GM23338 (cell line): Measurements from ENCODE around the gene SH3BP2. TPM values are rescaled to one million over a fixed set of nuclear protein-coding genes. Genes with fewer than 3 reads are reported as not detected.

Source experiments
- EZH2 ChIP-seq: fragments of 200-600 bp; sonication (generic); IDR thresholded peaks from one replicate; pipeline ENCODE4 v1.8.0; 2017; ENCODE audit warnings: antibody characterized with exemption, mild to moderate bottlenecking, low read depth; ENCODE audit not compliant: unreplicated experiment
- EZH2phosphoT487 ChIP-seq: fragments of 200-600 bp; sonication (generic); IDR thresholded peaks from one replicate; pipeline ENCODE4 v1.8.1; 2018; ENCODE audit warnings: antibody characterized with exemption; ENCODE audit not compliant: unreplicated experiment
- POLR2AphosphoS5 ChIP-seq: IDR thresholded peaks from 2 replicates; pipeline ENCODE4 v1.6.1; 2016; ENCODE audit warnings: antibody characterized with exemption, low read depth
- STAT1 ChIP-seq: IDR thresholded peaks from one replicate; pipeline ENCODE4 v1.6.1; 2016; ENCODE audit warnings: antibody characterized with exemption; ENCODE audit not compliant: unreplicated experiment
- ZNF331 ChIP-seq: fragments of 250-450 bp; sonication (Bioruptor Pico); IDR thresholded peaks from 2 replicates; pipeline ENCODE4 v1.5.0; 2020; ENCODE audit warnings: low read depth, mild to moderate bottlenecking, moderate library complexity
- polyA plus RNA-seq: library from polyadenylated mRNA; unstranded; fragments of >200 nt; fragmentation: Nextera tagmentation; extraction: Ambion mirVana; gene quantifications from 2 replicates; pipeline ENCODE4 v1.2.1, GENCODE V29; 2016
- total RNA-seq: library from RNA; depleted of rRNA; stranded (reverse); fragments of >200 nt; shearing (Covaris generic); gene quantifications from 2 replicates; pipeline ENCODE4 v1.2.3, GENCODE V29; 2014
- TF ChIP-seq, protein P1 (sequence below): fragments of 250-450 bp; sonication (Bioruptor Pico); IDR thresholded peaks from 2 replicates; pipeline ENCODE4 v1.5.0; 2020; ENCODE audit warnings: mild to moderate bottlenecking, moderate library complexity
- TF ChIP-seq, protein P2 (sequence below): IDR thresholded peaks from one replicate; pipeline ENCODE4 v1.6.1; 2018; ENCODE audit warnings: antibody characterized with exemption; ENCODE audit not compliant: unreplicated experiment
- TF ChIP-seq, protein P3 (sequence below), 2 experiments: fragments of 200-600 bp in 1 of 2; sonication (generic) in 1 of 2; conservative IDR thresholded peaks; 2 replicates each; pipeline versions ENCODE4 v1.5.1 to v1.6.1; 2016 to 2017; ENCODE audit warnings: antibody characterized with exemption in 2 of 2, low read depth in 2 of 2, mild to moderate bottlenecking in 2 of 2, moderate library complexity in 1 of 2
- TF ChIP-seq, protein P4 (sequence below): IDR thresholded peaks from 2 replicates; pipeline ENCODE4 v1.6.1; 2016; ENCODE audit warnings: antibody characterized with exemption

The SH3BP2 gene
- total and polyA plus RNA-seq, 2 experiments from 2014 or later = 15.2 to 43.9 TPM

DNA sequence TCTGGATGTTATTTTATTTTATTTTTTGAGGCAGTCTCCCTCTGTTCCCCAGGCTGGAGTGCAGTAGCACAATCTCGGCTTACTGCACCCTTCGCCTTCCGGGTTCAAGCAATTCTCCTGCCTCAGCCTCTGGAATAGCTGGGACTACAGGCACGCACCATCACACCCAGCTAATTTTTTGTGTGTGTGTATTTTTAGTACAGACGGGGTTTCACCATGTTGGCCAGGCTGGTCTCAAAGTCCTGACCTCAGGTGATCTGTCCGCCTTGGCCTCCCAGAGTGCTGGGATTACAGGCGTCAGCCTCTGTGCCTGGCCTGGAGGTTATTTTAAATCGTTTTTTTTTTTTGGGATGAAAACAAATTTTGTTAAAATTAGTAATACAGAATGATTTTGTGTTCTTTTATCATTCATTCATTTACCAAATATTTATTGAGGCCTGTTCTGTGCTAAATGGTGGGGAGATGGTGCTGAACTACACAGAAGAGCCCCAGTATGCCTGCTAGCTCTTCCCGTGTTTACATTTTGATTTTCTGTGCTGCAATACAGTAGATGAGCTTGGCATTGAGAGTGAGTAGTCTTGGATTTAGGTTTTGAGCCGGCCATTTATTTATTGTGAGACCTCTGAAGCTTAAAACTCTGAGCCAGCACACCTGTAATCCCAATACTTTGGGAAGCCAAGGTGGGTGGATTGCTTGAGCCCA, 73.4 kb downstream of the SH3BP2 start (continued):
- TF ChIP-seq, protein P1, sequence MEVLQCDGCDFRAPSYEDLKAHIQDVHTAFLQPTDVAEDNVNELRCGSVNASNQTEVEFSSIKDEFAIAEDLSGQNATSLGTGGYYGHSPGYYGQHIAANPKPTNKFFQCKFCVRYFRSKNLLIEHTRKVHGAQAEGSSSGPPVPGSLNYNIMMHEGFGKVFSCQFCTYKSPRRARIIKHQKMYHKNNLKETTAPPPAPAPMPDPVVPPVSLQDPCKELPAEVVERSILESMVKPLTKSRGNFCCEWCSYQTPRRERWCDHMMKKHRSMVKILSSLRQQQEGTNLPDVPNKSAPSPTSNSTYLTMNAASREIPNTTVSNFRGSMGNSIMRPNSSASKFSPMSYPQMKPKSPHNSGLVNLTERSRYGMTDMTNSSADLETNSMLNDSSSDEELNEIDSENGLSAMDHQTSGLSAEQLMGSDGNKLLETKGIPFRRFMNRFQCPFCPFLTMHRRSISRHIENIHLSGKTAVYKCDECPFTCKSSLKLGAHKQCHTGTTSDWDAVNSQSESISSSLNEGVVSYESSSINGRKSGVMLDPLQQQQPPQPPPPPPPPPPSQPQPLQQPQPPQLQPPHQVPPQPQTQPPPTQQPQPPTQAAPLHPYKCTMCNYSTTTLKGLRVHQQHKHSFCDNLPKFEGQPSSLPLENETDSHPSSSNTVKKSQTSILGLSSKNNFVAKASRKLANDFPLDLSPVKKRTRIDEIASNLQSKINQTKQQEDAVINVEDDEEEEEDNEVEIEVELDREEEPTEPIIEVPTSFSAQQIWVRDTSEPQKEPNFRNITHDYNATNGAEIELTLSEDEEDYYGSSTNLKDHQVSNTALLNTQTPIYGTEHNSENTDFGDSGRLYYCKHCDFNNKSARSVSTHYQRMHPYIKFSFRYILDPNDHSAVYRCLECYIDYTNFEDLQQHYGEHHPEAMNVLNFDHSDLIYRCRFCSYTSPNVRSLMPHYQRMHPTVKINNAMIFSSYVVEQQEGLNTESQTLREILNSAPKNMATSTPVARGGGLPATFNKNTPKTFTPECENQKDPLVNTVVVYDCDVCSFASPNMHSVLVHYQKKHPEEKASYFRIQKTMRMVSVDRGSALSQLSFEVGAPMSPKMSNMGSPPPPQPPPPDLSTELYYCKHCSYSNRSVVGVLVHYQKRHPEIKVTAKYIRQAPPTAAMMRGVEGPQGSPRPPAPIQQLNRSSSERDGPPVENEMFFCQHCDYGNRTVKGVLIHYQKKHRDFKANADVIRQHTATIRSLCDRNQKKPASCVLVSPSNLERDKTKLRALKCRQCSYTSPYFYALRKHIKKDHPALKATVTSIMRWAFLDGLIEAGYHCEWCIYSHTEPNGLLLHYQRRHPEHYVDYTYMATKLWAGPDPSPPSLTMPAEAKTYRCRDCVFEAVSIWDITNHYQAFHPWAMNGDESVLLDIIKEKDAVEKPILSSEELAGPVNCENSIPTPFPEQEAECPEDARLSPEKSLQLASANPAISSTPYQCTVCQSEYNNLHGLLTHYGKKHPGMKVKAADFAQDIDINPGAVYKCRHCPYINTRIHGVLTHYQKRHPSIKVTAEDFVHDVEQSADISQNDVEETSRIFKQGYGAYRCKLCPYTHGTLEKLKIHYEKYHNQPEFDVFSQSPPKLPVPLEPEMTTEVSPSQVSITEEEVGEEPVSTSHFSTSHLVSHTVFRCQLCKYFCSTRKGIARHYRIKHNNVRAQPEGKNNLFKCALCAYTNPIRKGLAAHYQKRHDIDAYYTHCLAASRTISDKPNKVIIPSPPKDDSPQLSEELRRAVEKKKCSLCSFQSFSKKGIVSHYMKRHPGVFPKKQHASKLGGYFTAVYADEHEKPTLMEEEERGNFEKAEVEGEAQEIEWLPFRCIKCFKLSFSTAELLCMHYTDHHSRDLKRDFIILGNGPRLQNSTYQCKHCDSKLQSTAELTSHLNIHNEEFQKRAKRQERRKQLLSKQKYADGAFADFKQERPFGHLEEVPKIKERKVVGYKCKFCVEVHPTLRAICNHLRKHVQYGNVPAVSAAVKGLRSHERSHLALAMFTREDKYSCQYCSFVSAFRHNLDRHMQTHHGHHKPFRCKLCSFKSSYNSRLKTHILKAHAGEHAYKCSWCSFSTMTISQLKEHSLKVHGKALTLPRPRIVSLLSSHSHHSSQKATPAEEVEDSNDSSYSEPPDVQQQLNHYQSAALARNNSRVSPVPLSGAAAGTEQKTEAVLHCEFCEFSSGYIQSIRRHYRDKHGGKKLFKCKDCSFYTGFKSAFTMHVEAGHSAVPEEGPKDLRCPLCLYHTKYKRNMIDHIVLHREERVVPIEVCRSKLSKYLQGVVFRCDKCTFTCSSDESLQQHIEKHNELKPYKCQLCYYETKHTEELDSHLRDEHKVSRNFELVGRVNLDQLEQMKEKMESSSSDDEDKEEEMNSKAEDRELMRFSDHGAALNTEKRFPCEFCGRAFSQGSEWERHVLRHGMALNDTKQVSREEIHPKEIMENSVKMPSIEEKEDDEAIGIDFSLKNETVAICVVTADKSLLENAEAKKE = no peak
- TF ChIP-seq STAT1 (no peak), EZH2phosphoT487 (no peak), ZNF331 (CRISPR knock-in tag) (no peak), EZH2 (no peak), POLR2AphosphoS5 (no peak)
- TF ChIP-seq, protein P2, sequence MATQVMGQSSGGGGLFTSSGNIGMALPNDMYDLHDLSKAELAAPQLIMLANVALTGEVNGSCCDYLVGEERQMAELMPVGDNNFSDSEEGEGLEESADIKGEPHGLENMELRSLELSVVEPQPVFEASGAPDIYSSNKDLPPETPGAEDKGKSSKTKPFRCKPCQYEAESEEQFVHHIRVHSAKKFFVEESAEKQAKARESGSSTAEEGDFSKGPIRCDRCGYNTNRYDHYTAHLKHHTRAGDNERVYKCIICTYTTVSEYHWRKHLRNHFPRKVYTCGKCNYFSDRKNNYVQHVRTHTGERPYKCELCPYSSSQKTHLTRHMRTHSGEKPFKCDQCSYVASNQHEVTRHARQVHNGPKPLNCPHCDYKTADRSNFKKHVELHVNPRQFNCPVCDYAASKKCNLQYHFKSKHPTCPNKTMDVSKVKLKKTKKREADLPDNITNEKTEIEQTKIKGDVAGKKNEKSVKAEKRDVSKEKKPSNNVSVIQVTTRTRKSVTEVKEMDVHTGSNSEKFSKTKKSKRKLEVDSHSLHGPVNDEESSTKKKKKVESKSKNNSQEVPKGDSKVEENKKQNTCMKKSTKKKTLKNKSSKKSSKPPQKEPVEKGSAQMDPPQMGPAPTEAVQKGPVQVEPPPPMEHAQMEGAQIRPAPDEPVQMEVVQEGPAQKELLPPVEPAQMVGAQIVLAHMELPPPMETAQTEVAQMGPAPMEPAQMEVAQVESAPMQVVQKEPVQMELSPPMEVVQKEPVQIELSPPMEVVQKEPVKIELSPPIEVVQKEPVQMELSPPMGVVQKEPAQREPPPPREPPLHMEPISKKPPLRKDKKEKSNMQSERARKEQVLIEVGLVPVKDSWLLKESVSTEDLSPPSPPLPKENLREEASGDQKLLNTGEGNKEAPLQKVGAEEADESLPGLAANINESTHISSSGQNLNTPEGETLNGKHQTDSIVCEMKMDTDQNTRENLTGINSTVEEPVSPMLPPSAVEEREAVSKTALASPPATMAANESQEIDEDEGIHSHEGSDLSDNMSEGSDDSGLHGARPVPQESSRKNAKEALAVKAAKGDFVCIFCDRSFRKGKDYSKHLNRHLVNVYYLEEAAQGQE = no peak
- TF ChIP-seq, protein P3, sequence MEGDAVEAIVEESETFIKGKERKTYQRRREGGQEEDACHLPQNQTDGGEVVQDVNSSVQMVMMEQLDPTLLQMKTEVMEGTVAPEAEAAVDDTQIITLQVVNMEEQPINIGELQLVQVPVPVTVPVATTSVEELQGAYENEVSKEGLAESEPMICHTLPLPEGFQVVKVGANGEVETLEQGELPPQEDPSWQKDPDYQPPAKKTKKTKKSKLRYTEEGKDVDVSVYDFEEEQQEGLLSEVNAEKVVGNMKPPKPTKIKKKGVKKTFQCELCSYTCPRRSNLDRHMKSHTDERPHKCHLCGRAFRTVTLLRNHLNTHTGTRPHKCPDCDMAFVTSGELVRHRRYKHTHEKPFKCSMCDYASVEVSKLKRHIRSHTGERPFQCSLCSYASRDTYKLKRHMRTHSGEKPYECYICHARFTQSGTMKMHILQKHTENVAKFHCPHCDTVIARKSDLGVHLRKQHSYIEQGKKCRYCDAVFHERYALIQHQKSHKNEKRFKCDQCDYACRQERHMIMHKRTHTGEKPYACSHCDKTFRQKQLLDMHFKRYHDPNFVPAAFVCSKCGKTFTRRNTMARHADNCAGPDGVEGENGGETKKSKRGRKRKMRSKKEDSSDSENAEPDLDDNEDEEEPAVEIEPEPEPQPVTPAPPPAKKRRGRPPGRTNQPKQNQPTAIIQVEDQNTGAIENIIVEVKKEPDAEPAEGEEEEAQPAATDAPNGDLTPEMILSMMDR (conservative IDR thresholded peaks at IDR 0.05; ENCODE audit: low read depth in 2 of 2) = no peak
- TF ChIP-seq, protein P4, sequence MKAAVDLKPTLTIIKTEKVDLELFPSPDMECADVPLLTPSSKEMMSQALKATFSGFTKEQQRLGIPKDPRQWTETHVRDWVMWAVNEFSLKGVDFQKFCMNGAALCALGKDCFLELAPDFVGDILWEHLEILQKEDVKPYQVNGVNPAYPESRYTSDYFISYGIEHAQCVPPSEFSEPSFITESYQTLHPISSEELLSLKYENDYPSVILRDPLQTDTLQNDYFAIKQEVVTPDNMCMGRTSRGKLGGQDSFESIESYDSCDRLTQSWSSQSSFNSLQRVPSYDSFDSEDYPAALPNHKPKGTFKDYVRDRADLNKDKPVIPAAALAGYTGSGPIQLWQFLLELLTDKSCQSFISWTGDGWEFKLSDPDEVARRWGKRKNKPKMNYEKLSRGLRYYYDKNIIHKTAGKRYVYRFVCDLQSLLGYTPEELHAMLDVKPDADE = no peak
